HG03060 (cell line): ENCODE data around the gene C5orf34.
"Not testable (repeated sequence)": the region's sequence is repeated elsewhere in the genome, so short reads cannot be mapped to it uniquely, and the experiment has no call there.

Source experiments
- ATAC-seq: cut with Tn5 transposase; IDR thresholded peaks from one replicate; pipeline ENCODE4 v1.9.1; 2021; ENCODE audit warnings: low read depth, moderate number of reproducible peaks; ENCODE audit not compliant: unreplicated experiment

C5orf34 gene, protein sequence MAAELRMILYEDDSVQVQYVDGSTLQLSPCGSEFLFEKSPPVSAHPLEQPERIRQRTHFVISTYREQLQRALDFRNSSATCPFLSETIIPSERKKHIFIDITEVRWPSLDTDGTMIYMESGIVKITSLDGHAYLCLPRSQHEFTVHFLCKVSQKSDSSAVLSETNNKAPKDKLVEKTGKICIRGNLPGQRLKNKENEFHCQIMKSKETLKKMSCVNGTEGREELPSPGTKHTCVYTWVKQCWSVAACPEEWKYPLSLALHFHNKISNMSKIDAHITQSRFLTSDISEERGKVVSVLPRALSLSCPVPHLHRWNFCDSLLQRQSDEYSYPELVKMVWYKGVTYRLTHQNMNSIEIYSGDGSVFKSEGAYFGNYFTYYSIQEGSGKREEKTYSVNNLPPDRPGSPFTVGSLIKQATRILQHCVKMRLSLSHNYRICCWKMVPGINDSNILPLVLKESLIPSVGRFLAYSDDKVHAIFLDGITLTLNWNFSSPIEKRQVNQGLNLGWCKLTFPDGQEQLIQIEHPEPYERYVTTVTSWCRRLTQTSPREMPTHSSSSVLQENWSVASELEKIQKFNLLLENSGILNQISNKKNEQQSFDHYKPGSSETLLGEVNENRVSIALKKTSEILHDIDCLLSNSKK

DNA sequence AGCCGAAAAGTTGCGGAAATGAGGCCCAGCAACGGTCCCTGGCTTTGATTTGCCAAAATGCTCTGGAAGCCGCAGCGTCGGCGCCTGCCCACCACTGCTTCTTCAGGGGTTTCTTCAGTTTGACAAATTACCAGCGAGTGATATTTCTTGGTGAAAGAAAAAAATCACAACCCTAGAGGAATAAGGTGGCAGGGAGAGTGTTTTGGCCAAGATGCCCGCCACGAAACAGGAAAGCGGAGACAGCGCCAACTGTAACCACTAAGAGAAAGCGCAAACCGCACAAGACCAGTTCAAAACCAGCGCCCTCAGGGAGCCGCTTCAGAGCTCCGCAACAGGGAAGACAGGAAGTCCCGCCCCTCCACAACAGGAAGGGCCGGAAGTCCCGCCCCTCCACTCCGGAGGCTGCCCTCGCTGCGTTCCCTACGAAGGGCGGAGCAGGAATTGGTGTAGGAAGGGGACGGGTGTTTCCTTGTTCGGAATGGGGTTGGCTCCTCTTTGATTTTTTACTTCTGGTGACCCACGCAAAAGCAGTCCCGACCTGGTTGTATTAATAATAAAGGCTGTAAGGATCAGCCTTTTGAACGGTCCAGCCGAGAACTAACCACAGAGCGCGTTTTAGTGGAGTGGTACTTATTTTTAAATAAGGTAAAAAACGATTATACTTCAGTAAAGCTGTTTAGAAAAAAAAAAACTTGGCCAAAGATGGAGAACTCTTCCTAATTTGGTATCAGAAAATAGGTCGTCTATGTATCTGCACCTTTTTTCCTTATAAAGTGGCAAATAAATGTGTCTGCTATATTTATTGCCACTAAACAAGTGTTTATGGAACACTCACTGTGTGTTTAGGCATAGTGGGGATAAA lies at the start of gene C5orf34:
Gene C5orf34, minus strand, starts transcription at position 333 of the 862 bp plus-strand sequence. CDS start 5,809 bp downstream, outside the sequence.
- ATAC-seq = peak; percentile 95

DNA sequence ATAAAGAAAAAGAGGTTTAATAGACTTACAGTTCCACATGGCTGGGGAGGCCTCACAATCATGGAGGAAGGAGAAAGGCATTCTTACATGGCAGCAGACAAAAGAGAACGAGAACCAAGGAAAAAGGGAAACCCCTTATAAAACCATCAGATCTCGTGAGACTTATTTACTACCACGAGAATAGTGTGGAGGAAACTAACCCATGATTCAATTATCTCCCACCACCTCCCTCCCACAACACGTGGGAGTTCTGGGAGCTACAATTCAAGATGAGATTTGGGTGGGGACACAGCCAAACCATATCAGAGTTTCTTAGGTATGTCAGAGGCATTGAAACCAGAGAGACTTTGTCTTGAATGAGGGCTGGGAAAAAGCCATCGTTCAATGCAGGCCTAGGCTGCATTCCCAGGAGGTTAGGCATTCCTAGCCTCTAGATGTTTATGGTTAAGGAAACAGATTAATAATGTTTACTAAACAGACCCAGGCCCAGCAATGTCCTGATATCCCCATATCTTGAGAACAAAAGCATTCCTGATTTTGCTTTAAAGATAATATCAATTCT lies 49.4 kb upstream of the C5orf34 start:
- no peak for ATAC-seq

DNA sequence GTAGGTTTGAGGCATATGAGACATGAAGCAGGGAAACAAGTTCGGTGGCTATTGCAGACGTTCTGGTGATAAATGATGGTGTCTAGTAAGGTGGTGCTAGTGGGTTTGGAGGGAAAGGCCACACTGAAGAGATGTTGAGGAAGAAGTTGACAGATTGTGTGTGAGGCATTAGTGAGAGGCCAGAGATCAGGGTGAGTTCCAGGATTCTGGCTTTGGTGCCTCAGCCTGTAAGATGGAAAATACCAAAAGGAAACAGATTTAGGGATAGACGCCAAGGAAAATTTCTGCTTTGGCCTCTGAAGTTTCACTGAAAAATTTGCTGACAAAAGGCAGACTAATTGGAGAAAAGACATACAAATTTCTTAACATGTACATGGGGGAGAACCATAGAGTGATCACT lies 48.4 kb upstream of the C5orf34 start:
- ATAC-seq = no peak

DNA sequence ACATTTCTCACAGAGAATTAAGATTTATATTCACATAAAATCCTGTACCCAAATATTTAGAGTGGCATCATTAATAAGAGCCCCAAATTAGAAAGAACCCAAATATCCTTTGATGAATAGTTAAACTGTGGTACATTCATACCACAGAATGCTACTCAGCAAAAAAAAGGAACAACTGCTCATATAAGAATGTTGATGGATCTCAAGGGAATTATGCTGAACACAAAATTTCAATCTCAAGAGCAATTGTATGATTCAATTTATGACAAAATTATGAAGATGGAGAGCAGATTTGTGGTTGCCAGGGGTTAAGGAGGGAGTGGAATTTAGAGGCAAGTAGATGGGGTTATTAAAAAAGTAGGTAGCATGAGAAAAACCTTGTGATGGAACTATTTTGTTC lies 46.4 kb upstream of the C5orf34 start:
- no peak for ATAC-seq

DNA sequence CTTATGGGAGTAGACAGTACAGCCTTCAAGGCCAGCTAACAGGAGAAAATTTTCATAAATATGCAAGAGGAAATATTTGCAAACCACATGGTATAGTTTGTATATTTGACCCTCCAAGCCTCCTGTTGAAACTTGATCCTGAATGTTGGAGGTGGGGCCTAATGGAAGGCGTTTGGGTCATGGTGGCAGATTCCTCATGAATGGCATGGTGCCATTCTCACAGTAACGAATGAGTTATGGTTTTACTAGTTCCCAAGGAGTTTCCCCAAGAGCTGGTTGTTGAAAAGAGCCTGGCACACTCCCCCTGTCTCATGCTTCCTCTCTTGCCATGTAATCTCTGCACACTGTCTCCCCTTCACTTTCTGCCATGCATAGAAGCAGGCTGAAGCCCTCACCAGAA lies 45.2 kb upstream of the C5orf34 start:
- no peak for ATAC-seq

DNA sequence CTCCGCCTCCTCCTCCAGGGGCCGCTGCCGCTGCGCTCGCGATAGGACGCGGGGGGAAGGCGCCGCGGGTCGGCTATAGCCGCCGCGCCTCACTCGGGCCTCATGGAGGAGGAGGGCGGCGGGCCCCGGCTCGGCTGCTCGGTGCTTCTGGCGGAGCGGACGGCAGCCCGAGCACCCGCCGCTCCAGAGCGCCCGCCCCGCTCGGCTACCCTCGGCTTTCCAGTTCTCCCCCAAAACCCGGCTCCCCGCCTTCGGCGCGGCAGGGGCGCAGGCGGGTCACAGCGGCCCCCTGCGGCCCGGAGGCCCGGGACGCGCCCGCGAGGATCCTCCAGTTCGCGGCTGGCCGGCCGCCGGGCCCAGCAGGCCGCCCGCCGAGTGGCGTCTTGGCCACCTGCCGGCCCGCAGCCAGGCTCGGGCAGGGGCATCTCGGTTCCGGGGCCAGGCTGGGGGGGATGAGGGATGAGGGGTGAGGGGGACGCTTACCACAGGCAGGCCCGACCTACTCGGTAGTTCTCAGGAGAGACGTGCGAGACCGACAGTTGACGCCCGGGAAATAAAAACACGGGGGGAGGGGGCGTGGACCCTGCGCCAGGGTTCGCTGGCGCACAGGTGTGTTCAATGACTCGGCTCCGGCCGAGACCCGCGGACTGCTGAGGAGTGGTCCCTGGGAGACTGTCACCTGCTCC lies 42.1 kb upstream of the C5orf34 start, which contains the start of gene PAIP1:
Gene PAIP1, minus strand, starts transcription at position 221 of the 686 bp plus-strand sequence. CDS start 231 bp downstream, outside the sequence.
- ATAC-seq = peak; percentile 23

DNA sequence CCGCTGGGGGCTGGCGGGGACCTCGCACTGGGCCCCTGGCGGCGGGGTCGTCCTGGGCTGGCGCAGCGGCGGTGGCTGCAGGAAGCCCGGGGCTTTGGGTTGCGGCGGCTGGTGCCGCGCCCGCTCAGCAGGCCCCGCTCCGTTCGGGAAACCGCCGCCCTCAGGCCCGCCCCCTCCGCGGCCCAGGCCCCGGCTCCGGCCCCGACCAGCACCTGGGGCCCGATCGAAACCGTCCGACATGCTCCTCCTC lies 41.6 kb upstream of the C5orf34 start:
- peak; percentile 74 for ATAC-seq

DNA sequence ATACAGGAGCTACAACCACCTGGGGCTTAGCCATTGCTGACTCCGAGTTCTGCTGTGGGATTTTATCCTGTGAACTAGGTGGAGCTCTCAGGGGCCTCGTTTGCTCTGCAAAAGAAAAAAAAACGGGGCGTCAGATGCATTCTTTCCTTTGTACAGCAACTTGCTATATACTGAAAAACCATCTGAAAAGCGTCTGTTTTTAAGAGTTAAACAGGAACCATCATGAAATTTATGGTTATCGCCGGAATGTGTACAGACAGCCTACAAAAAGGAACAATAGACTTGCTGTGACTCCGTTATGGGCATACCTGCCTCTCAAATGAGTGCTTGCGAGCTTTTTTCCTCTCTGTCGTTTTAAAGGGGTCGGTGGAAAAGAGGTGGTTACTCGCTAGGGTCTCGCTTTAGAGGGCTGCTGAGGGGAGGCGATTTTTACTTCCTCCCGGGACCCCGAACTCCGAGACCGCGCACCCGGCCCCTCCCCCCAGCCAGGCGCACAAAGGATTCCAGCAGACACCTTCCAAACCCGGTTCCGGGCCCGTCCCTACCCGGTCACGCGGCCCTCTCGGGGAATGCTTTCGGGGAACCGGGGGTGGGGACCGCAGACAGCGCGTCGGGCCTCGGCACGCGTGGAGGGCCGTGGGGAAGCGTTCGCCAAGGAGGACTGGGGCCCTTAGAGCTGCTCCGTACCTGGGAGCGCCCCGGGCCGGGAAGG lies 41.1 kb upstream of the C5orf34 start:
- peak; percentile 10 for ATAC-seq

DNA sequence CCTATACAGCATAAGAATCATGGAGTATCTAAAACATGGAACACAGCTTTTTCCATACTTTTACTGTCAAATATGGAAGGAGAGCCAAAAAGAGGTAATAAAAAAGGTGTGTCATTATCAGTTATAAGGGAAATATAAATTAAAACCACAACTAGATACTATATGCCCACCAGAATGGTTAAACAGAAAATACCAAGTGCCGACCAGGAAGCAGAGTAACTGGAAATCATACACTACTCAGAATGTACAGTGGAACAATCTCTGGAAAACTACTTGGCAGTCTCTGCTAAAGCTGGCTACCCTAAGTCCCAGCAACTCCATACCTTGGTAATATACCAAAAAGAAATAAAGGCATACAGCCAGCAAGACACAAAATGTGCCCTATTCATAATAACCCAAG lies 39.5 kb upstream of the C5orf34 start:
- ATAC-seq = no peak

DNA sequence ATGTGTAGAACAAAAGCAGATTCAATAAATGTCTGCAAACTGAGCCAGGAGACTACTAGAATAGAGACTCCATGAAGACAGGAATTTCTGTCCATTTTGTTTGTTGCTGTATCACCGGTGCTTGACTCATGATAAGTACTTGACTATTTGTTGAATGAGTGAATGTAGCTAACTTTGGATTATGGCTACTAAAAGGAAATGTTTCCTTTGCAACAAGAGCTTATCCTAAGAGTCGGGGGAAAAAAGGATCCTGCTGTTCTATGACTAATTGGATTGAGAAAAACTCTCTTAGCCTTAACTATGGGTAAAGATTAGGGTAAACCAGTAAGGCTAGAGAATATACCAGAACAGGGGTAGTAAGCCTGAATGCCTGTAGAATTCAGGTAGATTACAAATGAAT lies 38.4 kb upstream of the C5orf34 start:
- no peak for ATAC-seq

DNA sequence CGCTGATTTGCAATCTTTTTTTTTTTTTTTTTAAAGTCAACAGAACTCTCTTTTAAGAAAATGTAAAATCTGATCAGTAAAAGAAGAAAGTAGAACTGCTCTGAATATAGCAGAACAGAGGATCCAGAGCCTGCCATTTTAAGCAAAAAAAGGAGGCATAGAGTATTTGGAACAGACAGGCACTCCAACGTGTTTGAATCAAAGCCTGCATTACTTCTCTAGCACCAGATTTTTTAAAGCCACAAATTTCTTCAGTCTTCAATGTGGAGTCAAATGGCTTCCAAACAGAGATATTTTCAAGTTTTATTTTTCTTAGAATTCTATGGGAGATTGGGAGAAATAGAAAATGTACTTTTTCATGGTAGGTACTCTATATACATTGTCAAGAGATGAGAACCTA lies 36.8 kb upstream of the C5orf34 start:
- ATAC-seq = no peak

DNA sequence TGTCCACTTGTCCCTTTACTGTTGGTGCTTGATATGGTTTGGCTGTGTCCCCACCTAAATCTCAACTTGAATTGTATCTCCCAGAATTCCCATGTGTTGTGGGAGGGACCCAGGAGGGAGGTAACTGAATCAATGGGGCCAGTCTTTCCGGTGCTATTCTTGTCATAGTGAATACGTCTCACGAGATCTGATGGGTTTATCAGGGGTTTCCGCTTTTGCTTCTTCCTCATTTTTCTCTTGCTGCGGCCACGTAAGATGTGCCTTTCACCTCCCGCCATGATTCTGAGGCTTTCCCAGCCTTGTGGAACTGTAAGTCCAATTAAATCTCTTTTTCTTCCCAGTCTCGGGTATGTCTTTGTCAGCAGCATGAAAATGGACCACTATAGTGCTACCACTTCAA lies 34.3 kb upstream of the C5orf34 start:
- not testable (repeated sequence) for ATAC-seq

DNA sequence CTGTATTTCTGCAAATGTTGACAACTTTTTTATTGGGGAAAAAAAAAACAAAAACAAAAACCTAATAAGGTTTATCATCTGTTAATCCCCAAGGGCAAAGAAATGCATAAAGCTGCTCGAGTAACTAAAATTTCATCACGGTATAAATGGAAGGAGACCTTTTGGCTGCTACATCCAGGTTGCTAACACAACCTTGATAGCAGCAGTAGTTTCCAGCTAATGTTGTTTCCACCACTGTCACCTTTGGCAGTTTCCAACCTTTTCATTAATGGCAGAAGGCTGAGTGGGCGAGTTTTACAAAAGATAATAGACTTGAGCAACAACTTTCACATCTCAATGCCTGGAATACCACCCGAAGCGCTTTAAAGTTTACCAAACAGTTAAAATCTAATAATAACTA lies 33.4 kb upstream of the C5orf34 start:
- ATAC-seq = no peak

DNA sequence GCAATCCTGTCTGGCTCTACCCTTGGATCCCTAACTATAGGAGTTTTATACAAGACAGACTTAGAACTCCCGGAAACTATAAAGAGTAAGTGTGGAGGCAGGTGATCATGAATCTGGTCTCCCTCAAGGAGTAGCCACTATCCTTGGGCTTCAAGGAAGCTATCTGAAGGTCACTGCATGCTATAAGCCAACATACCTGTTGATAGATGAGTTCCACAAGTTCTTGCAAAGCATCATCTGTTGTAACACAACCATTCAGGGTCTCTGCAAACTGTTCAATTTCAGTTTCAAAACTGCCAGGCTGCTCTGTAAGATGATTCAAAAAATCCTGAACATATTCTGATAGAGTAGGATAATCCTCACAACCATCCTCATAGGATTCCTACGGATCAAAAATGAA lies 32.6 kb upstream of the C5orf34 start:
- no peak for ATAC-seq

DNA sequence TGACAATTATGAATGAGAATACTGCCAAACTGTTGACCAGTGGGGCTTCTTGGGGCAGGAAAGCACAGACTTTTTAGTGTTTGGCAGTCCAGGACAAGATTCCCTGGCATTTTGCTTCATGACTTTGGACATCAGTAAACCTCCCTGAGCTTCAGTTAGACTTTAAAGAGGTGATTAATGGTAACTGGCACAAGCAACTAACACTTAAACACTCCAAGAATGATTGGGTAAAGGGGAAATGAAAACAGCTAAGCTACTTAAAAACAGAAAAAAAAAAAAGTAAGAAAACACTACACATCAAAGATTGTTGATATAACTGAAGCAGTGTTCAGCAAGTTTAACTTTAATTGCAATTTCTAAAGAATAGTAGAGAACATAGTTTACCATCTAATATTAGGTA lies 28.5 kb upstream of the C5orf34 start:
- ATAC-seq = no peak

DNA sequence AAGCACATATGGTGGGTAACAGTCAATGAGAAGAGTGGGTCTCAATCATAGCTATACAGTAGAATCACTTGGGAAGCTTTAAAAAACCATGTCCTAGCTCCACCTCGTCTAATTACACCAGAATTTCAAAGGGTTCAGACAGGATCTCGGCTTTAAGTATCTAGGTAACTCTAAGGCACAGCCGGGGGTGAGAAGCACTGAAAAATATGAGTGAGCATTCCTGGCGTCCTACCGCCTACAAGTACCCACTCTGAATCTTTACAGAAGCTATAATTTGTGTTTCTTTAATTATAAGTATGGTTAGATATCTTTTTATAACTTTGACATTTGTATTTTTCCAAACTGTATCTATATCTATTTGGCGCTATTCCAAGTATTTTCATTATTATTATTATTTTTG lies 25.8 kb upstream of the C5orf34 start:
- ATAC-seq = no peak

DNA sequence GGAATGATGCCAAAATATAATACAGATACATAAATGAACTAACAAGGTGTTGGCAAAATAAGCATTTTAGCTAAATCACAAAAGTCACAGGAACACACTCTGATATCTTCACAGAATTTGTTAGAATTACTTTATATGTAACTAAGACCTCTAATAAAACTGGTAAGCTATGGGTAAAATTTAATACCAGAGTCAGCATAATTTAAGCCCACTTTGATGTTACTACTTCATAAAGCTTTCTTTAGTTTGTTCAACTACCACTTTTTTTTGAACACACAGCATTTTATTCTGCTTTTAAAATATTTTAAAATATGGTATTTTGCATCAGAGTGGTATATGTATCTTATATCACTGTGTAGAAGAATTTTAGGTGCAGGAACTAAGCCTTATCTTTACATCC lies 22.0 kb upstream of the C5orf34 start:
- ATAC-seq = no peak

DNA sequence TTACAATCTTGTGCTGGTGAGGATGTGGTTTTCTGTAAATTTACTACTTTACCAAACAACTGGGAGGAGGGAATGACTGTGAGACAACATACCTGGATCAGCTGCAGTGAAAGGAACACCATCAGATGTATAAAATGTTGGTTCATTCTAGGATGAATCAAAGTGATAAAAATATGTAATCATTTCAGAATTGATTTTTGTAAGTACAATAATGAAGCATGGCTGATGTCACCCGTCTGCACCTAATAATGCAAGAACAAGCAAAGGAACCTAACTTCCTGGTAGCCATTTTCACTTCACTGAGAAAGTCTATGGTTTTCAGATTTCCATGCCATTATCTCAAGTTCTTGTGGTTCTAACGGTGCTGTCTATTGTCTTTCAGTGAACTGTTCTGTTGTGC lies 18.7 kb upstream of the C5orf34 start:
- ATAC-seq = no peak

DNA sequence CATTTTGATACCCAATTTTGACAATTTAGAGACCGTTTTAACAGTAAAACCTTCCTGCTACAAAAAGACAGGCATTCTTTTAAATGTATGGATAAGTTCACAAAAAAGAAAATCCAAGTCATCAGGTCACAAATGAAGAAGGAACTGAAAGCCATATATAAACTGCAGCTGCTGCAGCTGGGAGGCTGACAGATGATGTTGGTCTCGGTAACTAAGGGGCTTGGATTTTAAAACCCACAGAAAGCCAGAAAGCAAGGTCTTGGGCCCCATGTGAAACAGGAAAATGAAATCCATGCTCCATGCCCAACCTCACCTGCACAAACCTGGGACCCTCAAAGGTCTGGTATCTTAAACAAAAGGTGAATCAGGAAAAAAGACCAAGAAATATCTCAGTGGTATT lies 15.7 kb upstream of the C5orf34 start:
- no peak for ATAC-seq

DNA sequence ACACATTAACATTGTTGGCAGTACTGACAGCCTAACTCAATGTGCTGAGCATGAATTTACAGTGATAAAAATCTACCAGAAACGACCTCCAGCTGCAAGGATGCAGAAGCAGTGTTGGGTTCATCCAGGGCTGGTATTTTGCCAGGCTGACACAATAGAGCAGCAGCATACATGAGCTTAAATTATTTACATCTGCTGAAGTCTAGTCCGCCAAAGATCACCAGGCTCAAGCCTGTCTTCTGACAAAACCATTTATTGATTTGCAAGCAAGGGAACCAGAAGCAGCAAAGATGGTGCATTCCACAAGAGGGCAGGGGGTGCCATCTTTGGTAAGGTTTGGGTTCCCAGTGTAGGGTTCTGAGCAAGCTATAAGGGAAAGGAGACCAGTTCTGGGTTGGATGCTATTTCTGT lies 8.7 kb upstream of the C5orf34 start:
- no peak for ATAC-seq
